H9 (cell line): ENCODE data around the gene RAP1B. TPM values are rescaled to one million over a fixed set of nuclear protein-coding genes. Genes with fewer than 3 reads are reported as not detected.

Source experiments
- DNase-seq: peaks from one replicate; pipeline ENCODE4 v3.0.0-alpha.2; 2017
- H2AFZ ChIP-seq: one replicate; pipeline ENCODE4 v1.6.1; 2013; ENCODE audit warnings: mild to moderate bottlenecking, low read length, control low read depth, moderate library complexity
- H2AK5ac ChIP-seq: 2 replicates; pipeline ENCODE4 v1.6.1; 2013; ENCODE audit warnings: low read length, control low read depth, mixed read lengths; ENCODE audit not compliant: insufficient read length
- H2BK120ac ChIP-seq: one replicate; pipeline ENCODE4 v1.6.1; 2013; ENCODE audit warnings: low read depth, mild to moderate bottlenecking, low read length, control low read depth, inconsistent platforms; ENCODE audit not compliant: poor library complexity, severe bottlenecking
- H2BK12ac ChIP-seq: 2 replicates; pipeline ENCODE4 v1.6.1; 2013; ENCODE audit warnings: low read length, control low read depth, mixed read lengths, low read depth; ENCODE audit not compliant: insufficient read length
- H2BK15ac ChIP-seq: 2 replicates; pipeline ENCODE4 v1.6.1; 2013; ENCODE audit warnings: low read depth, low read length, control low read depth
- H2BK20ac ChIP-seq: one replicate; pipeline ENCODE4 v1.6.1; 2013; ENCODE audit warnings: low read depth, mild to moderate bottlenecking, low read length, control low read depth, inconsistent platforms; ENCODE audit not compliant: poor library complexity, severe bottlenecking
- H2BK5ac ChIP-seq: 2 replicates; pipeline ENCODE4 v1.6.1; 2013; ENCODE audit warnings: low read length, control low read depth, mixed read lengths; ENCODE audit not compliant: insufficient read length
- H3K14ac ChIP-seq: 2 replicates; pipeline ENCODE4 v1.6.1; 2013; ENCODE audit warnings: low read length, control low read depth; ENCODE audit not compliant: insufficient read depth
- H3K18ac ChIP-seq: 2 replicates; pipeline ENCODE4 v1.6.1; 2013; ENCODE audit warnings: low read depth, mild to moderate bottlenecking, mixed read lengths, low read length, control low read depth; ENCODE audit not compliant: insufficient read length
- H3K23ac ChIP-seq: 2 replicates; pipeline ENCODE4 v1.6.1; 2013; ENCODE audit warnings: low read length, control low read depth, mixed read lengths, low read depth; ENCODE audit not compliant: insufficient read length
- H3K23me2 ChIP-seq: 2 replicates; pipeline ENCODE4 v1.6.1; 2013; ENCODE audit warnings: low read depth, mild to moderate bottlenecking, mixed read lengths, low read length, control low read depth; ENCODE audit not compliant: insufficient read length, poor library complexity, severe bottlenecking
- H3K27ac ChIP-seq: 2 replicates; pipeline ENCODE4 v1.5.1; 2013; ENCODE audit warnings: low read length, control low read depth, mixed read lengths, low read depth; ENCODE audit not compliant: insufficient read length
- H3K27me3 ChIP-seq: 2 replicates; pipeline ENCODE4 v1.6.1; 2013; ENCODE audit warnings: low read length, control low read depth, inconsistent platforms; ENCODE audit not compliant: insufficient read depth
- H3K4ac ChIP-seq: 2 replicates; pipeline ENCODE4 v1.6.1; 2013; ENCODE audit warnings: low read depth, mild to moderate bottlenecking, control low read depth, inconsistent platforms, low read length, moderate library complexity
- H3K4me1 ChIP-seq: 2 replicates; pipeline ENCODE4 v1.6.1; 2013; ENCODE audit warnings: low read length, control low read depth, inconsistent platforms; ENCODE audit not compliant: insufficient read depth
- H3K4me2 ChIP-seq: 2 replicates; pipeline ENCODE4 v1.6.1; 2013; ENCODE audit warnings: low read length, control low read depth, mixed read lengths; ENCODE audit not compliant: insufficient read length, insufficient read depth
- H3K56ac ChIP-seq: 2 replicates; pipeline ENCODE4 v1.6.1; 2013; ENCODE audit warnings: low read depth, mild to moderate bottlenecking, mixed read lengths, low read length, control low read depth; ENCODE audit not compliant: insufficient read length
- H3K79me1 ChIP-seq: 2 replicates; pipeline ENCODE4 v1.6.1; 2013; ENCODE audit warnings: low read depth, mild to moderate bottlenecking, moderate library complexity, low read length, control low read depth, inconsistent platforms; ENCODE audit not compliant: insufficient read depth, poor library complexity, severe bottlenecking
- H3K79me2 ChIP-seq: 2 replicates; pipeline ENCODE4 v1.6.1; 2013; ENCODE audit warnings: low read length, control low read depth, inconsistent platforms; ENCODE audit not compliant: insufficient read depth
- H3K9ac ChIP-seq: 2 replicates; pipeline ENCODE4 v1.6.1; 2013; ENCODE audit warnings: low read length, control low read depth, mixed read lengths; ENCODE audit not compliant: insufficient read length; ENCODE audit errors: extremely low read depth
- H3K9me3 ChIP-seq: one replicate; pipeline ENCODE4 v1.6.1; 2013; ENCODE audit warnings: low read depth, low read length, inconsistent platforms; ENCODE audit not compliant: control insufficient read depth
- H3T11ph ChIP-seq: one replicate; pipeline ENCODE4 v1.6.1; 2013; ENCODE audit warnings: mild to moderate bottlenecking, low read length, control low read depth, inconsistent platforms
- H4K20me1 ChIP-seq: one replicate; pipeline ENCODE4 v1.6.1; 2013; ENCODE audit not compliant: control insufficient read depth, insufficient read length, insufficient read depth
- H4K5ac ChIP-seq: 2 replicates; pipeline ENCODE4 v1.6.1; 2013; ENCODE audit warnings: low read depth, mild to moderate bottlenecking, mixed read lengths, low read length, control low read depth; ENCODE audit not compliant: insufficient read length
- H4K8ac ChIP-seq: replicated peaks from 2 replicates; pipeline ENCODE4 v1.6.1; 2013; ENCODE audit warnings: low read length, control low read depth, mixed read lengths, low read depth; ENCODE audit not compliant: insufficient read length
- H4K91ac ChIP-seq: 2 replicates; pipeline ENCODE4 v1.6.1; 2013; ENCODE audit warnings: low read depth, mild to moderate bottlenecking, moderate library complexity, mixed read lengths, low read length, control low read depth; ENCODE audit not compliant: insufficient read length
- H3K27ac Mint-ChIP-seq, 3 experiments: 2 replicates in 2 of 3; 3 replicates in 1 of 3; pipeline ENCODE4 v1.8.0; 2020 to 2021; ENCODE audit warnings: mixed read lengths in 3 of 3, mild to moderate bottlenecking in 1 of 3, moderate library complexity in 1 of 3
- H3K27me3 Mint-ChIP-seq: 2 replicates; pipeline ENCODE4 v1.8.0; 2021; ENCODE audit warnings: low read depth, mild to moderate bottlenecking, moderate library complexity, mixed read lengths
- H3K36me3 Mint-ChIP-seq, 3 experiments: 2 replicates in 2 of 3; 3 replicates in 1 of 3; pipeline ENCODE4 v1.8.0; 2020 to 2021; ENCODE audit warnings: low read depth in 3 of 3, mixed read lengths in 3 of 3; ENCODE audit not compliant: insufficient read depth in 1 of 3
- H3K4me1 Mint-ChIP-seq, 2 experiments: 2 replicates each; pipeline ENCODE4 v1.8.0; 2020; ENCODE audit warnings: mixed read lengths in 2 of 2
- H3K4me3 Mint-ChIP-seq, 2 experiments: 2 replicates in 1 of 2; 3 replicates in 1 of 2; pipeline ENCODE4 v1.8.0; 2020 to 2021; ENCODE audit warnings: mild to moderate bottlenecking in 2 of 2, mixed read lengths in 2 of 2, moderate library complexity in 1 of 2
- H3K9me3 Mint-ChIP-seq, 2 experiments: 2 replicates in 1 of 2; 3 replicates in 1 of 2; pipeline ENCODE4 v1.8.0; 2020; ENCODE audit warnings: mild to moderate bottlenecking in 2 of 2, mixed read lengths in 2 of 2, moderate library complexity in 1 of 2
- WGBS: extraction: QIAGEN DNeasy Blood & Tissue Kit; methylation state at CpG from one replicate; pipeline ENCODE4 v1.1.7; 2013; ENCODE audit warnings: missing lambda C conversion rate, low lambda C conversion rate, mixed read lengths; ENCODE audit not compliant: insufficient read length; ENCODE audit errors: extremely low coverage; 5-methylcytosine and 5-hydroxymethylcytosine counted together
- total RNA-seq: library from RNA; stranded (reverse); gene quantifications from 2 replicates; pipeline ENCODE4 v1.2.1, GENCODE V29; 2021
- TF ChIP-seq, protein P1 (sequence below): fragments of 200-600 bp; sonication (generic); conservative IDR thresholded peaks from 3 replicates; pipeline ENCODE4 v1.8.0; 2021; ENCODE audit warnings: antibody characterized with exemption, mild to moderate bottlenecking

Gene RAP1B
- total RNA-seq, 1 experiment from 2014 or later: 97.7 TPM

DNA sequence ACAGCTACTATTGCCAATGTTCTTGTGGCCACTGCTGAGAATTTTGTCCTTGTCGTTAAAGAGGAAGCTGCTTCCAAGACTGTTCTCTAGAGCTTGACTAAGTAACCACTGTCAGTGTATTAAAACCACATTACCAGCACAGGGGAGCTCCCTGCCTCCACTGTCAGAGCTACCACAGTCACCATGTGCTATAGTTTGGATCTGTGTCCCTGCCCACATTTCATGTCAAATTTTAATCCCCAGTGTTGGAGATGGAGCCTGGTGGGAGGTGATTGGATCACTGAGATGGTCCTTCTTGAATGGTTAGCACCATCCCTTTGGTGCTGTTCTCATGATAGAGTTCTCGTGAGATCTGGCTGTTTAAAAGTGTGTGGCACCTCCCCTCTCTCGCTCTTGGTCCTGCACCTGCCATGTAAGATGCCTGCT, 23.2 kb upstream of the RAP1B start:
- Histone ChIP-seq H3K9me3 (peaks cover 14% of the 10 kb centered on the region), H3K18ac (no peak overlapping the region), H3K79me2 (no peaks in the 10 kb centered on the region), H2AFZ (no peak overlapping the region), H3K4me1 (0 out of 2 replicates have a peak, but pooled peaks cover 3% of the 10 kb centered on the region), H4K5ac (no peak overlapping the region), H3K23ac (no peak overlapping the region), H3K27me3 (no peaks in the 10 kb centered on the region), H3K56ac (no peak overlapping the region), H4K20me1 (no peaks in the 10 kb centered on the region), H3K9ac (no peak overlapping the region), H2AK5ac (no peak overlapping the region), H3K4ac (no peak overlapping the region), H4K8ac (no peak overlapping the region), H2BK5ac (no peak overlapping the region), H3K79me1 (no peaks in the 10 kb centered on the region), H4K91ac (no peak overlapping the region), H2BK15ac (no peak overlapping the region), H2BK12ac (no peak overlapping the region), H3K27ac (no peak overlapping the region), H3K4me2 (no peak overlapping the region), H3T11ph (no peak overlapping the region), H3K14ac (no peak overlapping the region), H2BK120ac (no peak overlapping the region), H2BK20ac (no peak overlapping the region), H3K23me2 (no peaks in the 10 kb centered on the region)
- Mint-ChIP-seq H3K4me1 (peaks cover 5 to 9% of the 10 kb centered on the region in 2 experiments), H3K9me3 (peaks cover 13 to 27% of the 10 kb centered on the region in 2 experiments), H3K27ac (no peak overlapping the region), H3K36me3 (peaks cover 8% of the 10 kb centered on the region in 3 experiments), H3K27me3 (no peaks in the 10 kb centered on the region; the same call in 1 of the 2 replicates), H3K4me3 (no peak overlapping the region)
- no CpG with 5 or more reads among the region's 3 CpGs for WGBS
- DNase-seq: no peak
- TF ChIP-seq, protein P1, sequence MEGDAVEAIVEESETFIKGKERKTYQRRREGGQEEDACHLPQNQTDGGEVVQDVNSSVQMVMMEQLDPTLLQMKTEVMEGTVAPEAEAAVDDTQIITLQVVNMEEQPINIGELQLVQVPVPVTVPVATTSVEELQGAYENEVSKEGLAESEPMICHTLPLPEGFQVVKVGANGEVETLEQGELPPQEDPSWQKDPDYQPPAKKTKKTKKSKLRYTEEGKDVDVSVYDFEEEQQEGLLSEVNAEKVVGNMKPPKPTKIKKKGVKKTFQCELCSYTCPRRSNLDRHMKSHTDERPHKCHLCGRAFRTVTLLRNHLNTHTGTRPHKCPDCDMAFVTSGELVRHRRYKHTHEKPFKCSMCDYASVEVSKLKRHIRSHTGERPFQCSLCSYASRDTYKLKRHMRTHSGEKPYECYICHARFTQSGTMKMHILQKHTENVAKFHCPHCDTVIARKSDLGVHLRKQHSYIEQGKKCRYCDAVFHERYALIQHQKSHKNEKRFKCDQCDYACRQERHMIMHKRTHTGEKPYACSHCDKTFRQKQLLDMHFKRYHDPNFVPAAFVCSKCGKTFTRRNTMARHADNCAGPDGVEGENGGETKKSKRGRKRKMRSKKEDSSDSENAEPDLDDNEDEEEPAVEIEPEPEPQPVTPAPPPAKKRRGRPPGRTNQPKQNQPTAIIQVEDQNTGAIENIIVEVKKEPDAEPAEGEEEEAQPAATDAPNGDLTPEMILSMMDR: no peak
